ENCODE measurements around the gene MBD6. TPM values are rescaled to one million over a fixed set of nuclear protein-coding genes. Genes with fewer than 3 reads are reported as not detected.
"Not testable (repeated sequence)": the region's sequence is repeated elsewhere in the genome, so short reads cannot be mapped to it uniquely, and the experiment has no call there.

The MBD6 gene
- total and polyA plus RNA-seq, 2 experiments from 2014 or later: 14.1 to 36.9 TPM

- no peak for TF ChIP-seq CTCF (IDR thresholded peaks at IDR 0.05; ENCODE audit: low read depth, low read length)
- no peaks in the 10 kb centered on the region for H3K27me3 ChIP-seq
- DNase-seq (ENCODE audit: low read depth in 1 of 2, low spot score in 1 of 2): no peak
- no peak overlapping the region for H3K4me3 ChIP-seq
- H3K4me1 ChIP-seq (ENCODE audit: low read depth): no peaks in the 10 kb centered on the region
- no peaks in the 10 kb centered on the region for H3K9me3 ChIP-seq (ENCODE audit: low read depth)
- H3K36me3 ChIP-seq: peaks cover 70% of the 10 kb centered on the region
- H3K27ac ChIP-seq: no peak overlapping the region
These were observed 10.0 kb upstream of the MBD6 start for GRCh38 chr12:57512665-57513064.

GRCh38 chr12:57513266-57513665, 9.4 kb upstream of the MBD6 start:
- DNase-seq (ENCODE audit: low read depth in 1 of 2, low spot score in 1 of 2): no peak
- no peak for TF ChIP-seq CTCF (IDR thresholded peaks at IDR 0.05; ENCODE audit: low read depth, low read length)
- Histone ChIP-seq H3K4me3 (no peak overlapping the region), H3K27ac (no peak overlapping the region), H3K36me3 (peaks cover 70% of the 10 kb centered on the region), H3K27me3 (no peaks in the 10 kb centered on the region), H3K4me1 (ENCODE audit: low read depth) (peaks cover 2% of the 10 kb centered on the region), H3K9me3 (ENCODE audit: low read depth) (no peaks in the 10 kb centered on the region)

DNA sequence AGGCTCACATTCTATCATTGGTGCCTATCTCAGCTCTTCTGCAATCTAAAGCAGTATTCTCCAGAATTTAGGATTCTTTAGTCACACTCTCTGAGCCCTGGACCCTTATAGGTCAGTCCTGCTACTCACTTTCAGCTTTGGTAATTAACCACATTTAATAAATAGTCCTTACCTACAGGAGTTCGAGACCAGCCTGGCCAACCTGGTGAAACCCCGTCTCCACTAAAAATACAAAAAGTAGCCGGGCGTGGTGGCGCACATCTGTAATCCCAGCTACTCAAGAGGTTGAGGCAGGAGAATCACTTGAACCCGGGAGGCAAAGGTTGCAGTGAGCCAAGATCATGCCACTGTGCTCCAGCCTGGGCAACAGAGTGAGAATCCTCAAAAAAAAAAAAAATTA, 8.9 kb upstream of the MBD6 start:
- peaks cover 70% of the 10 kb centered on the region for H3K36me3 ChIP-seq
- not testable (repeated sequence) for H3K9me3 ChIP-seq (ENCODE audit: low read depth); DNase-seq (ENCODE audit: low read depth in 1 of 2, low spot score in 1 of 2); H3K4me1 ChIP-seq (ENCODE audit: low read depth); H3K4me3 ChIP-seq; H3K27ac ChIP-seq; H3K27me3 ChIP-seq

GRCh38 chr12:57514246-57514645, 8.4 kb upstream of the MBD6 start:
- not testable (repeated sequence) for DNase-seq (ENCODE audit: low read depth in 1 of 2, low spot score in 1 of 2); H3K27me3 ChIP-seq; H3K9me3 ChIP-seq (ENCODE audit: low read depth); H3K4me3 ChIP-seq
- Histone ChIP-seq H3K36me3 (peaks cover 65% of the 10 kb centered on the region), H3K4me1 (ENCODE audit: low read depth) (peaks cover 10% of the 10 kb centered on the region), H3K27ac (peak overlapping the region; percentile 56)

GRCh38 chr12:57514720-57515407, 7.8 kb upstream of the MBD6 start:
- TF ChIP-seq CTCF (IDR thresholded peaks at IDR 0.05; ENCODE audit: low read depth, low read length): no peak
- Histone ChIP-seq H3K27ac (peak overlapping the region; percentile 56), H3K36me3 (peaks cover 59% of the 10 kb centered on the region), H3K4me3 (no peak overlapping the region), H3K4me1 (ENCODE audit: low read depth) (peaks cover 11% of the 10 kb centered on the region), H3K27me3 (no peaks in the 10 kb centered on the region), H3K9me3 (ENCODE audit: low read depth) (no peaks in the 10 kb centered on the region)
- peak in 1 of 2 donors; percentile 8 for DNase-seq (ENCODE audit: low read depth in 1 of 2, low spot score in 1 of 2)

DNA sequence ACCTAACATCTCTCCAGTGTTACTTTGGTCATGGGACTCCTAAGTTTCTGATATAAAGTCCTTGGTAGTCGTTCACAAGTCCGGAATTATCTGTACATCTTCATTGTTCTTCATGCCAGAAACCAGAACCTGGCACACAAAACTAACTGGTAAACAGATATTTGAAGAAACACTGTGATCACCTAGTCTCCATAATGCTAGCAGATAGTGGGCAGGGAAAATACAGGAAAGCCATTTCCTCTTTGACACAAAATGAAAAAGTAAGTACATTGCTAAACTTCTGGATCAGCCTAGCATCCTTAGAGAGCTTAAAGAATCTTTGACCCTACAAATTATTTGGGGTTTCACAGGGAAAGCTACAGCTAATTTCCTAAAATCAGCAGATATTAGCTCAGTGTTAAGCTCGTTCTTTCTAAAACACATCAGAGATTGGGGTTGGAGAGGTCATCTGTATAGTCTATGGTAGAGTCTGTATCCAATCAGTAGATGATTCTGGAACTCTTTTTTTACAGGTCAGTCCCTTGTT, 7.2 kb upstream of the MBD6 start:
- peak overlapping the region; percentile 62 for H3K27ac ChIP-seq
- H3K27me3 ChIP-seq: no peaks in the 10 kb centered on the region
- TF ChIP-seq CTCF (IDR thresholded peaks at IDR 0.05; ENCODE audit: low read depth, low read length): no peak
- no peaks in the 10 kb centered on the region for H3K9me3 ChIP-seq (ENCODE audit: low read depth)
- peak in 1 of 2 donors; percentile 10 for DNase-seq (ENCODE audit: low read depth in 1 of 2, low spot score in 1 of 2)
- peaks cover 11% of the 10 kb centered on the region for H3K4me1 ChIP-seq (ENCODE audit: low read depth)
- no peak overlapping the region for H3K4me3 ChIP-seq
- H3K36me3 ChIP-seq: peaks cover 55% of the 10 kb centered on the region

Measured in cardiac muscle cell (in vitro differentiated cells and primary cell).